Measurements from ENCODE around the gene DGCR8. TPM values are rescaled to one million over a fixed set of nuclear protein-coding genes. Genes with fewer than 3 reads are reported as not detected.

Gene DGCR8
- total RNA-seq: 30.7 and 34.1 TPM in 2 replicates

DNA sequence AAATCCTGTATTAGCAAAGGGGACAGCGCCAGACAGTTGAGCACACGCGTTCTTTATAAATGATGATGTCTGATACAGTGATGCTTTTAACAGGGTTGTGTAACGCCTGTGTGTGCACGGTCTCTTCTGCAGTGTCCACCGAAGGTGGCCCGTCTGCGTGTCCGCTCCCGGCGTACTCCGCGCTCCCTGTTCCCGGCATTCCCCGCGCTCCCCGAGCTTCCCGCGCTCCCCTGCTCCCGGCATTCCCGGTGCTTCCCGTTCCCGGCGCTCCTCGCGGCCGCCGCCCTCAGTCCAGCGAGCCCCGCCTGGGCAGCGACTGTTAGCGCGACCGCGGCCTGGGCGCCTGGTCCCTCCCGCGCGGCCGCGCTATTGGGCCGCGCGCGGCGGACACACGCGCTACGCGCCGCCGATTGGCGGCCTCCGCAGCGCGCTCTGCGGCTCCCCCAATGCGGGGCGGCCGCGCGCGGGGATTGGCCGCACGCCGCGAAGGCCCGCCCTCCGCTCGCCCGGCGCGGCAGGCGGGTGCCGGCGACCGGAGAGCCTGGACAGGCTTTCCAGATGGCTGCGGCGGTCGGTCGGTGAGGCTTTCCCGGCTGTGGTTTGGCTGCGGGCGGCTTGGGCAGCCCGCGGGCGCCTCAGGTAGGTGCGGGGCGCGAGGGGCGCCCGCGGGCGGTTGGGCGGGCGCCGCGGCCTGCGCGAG is at the start of gene DGCR8:
DGCR8 (plus strand) TSS at position 497 of the 700 bp plus-strand sequence. CDS start 5,723 bp downstream, outside the sequence.
- peak within 1 kb of the TSS; percentile 89 for H3K4me3 ChIP-seq (ENCODE audit: low read depth, low read length)
- peak; percentile 94 for DNase-seq (ENCODE audit: low read depth)
- TF ChIP-seq, protein P1, sequence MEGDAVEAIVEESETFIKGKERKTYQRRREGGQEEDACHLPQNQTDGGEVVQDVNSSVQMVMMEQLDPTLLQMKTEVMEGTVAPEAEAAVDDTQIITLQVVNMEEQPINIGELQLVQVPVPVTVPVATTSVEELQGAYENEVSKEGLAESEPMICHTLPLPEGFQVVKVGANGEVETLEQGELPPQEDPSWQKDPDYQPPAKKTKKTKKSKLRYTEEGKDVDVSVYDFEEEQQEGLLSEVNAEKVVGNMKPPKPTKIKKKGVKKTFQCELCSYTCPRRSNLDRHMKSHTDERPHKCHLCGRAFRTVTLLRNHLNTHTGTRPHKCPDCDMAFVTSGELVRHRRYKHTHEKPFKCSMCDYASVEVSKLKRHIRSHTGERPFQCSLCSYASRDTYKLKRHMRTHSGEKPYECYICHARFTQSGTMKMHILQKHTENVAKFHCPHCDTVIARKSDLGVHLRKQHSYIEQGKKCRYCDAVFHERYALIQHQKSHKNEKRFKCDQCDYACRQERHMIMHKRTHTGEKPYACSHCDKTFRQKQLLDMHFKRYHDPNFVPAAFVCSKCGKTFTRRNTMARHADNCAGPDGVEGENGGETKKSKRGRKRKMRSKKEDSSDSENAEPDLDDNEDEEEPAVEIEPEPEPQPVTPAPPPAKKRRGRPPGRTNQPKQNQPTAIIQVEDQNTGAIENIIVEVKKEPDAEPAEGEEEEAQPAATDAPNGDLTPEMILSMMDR (IDR thresholded peaks at IDR 0.05; ENCODE audit: insufficient read depth, low read depth, low read length): no peak

DNA sequence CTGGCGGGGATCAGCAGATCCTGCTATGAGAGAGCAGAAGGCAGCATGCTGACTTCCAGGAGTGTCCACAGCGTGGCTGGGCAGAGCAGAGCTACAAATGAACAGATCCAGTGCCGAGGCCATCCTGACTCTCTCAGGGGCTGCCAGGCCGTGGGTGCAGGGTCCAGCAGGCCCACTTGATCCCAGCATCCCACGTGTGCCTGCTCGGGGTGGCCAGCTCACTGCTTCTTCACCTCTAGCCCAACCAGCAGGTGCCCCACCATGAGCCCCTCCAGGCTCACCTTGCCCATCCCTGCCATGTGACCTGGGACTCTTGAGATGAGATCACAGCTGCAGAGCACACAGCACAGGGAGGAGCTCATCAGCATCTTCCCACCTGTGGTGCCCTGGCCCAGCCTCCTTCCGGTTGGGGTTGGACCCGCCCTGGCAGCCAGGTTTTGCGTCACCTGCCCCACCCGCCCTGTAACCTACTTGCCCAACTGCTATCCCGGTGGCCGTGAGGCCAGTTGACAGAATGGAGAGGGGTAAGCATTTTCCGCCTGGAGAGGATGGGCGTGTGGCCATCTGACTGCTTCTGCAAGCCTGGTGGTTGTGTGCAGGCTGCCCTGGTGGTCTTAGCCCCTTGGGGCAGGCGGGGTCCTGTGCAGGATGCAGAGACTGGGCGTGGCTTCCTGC is 48.2 kb upstream of the DGCR8 start:
- TF ChIP-seq, protein P1 (IDR thresholded peaks at IDR 0.05; ENCODE audit: insufficient read depth, low read depth, low read length): no peak
- no peak for DNase-seq (ENCODE audit: low read depth)
- H3K4me3 ChIP-seq (ENCODE audit: low read depth, low read length): no peak overlapping the region

DNA sequence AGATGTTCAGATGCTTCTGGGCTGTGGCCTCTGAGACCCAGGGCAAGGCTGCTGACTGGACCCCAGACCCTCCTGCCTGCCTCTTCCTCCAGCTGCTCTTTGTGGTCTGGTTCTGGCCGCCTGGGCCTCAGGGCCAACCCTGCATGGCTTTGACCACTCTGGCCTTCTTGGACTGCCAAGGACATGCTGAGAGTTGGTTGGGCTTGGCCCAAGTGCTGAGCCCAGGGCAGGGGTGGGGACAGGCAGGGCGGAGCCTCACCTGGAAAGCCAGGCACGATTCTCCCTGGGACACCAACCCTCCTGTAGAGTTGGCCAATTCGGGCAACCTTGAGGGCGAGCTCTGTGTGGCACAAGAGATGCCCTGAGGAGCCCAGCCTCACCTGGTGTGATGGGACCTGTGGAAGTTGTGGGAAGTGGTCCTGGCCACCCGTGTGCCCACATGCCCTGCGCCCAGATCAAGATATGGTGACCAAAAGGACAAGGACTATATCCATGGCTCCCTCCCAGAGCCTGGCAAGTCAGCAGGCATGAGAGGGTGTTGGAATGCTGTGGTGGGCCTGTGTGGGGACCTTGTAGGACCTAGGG is 47.5 kb upstream of the DGCR8 start:
- no peak for DNase-seq (ENCODE audit: low read depth)
- no peak overlapping the region for H3K4me3 ChIP-seq (ENCODE audit: low read depth, low read length)
- TF ChIP-seq, protein P1 (IDR thresholded peaks at IDR 0.05; ENCODE audit: insufficient read depth, low read depth, low read length): no peak

DNA sequence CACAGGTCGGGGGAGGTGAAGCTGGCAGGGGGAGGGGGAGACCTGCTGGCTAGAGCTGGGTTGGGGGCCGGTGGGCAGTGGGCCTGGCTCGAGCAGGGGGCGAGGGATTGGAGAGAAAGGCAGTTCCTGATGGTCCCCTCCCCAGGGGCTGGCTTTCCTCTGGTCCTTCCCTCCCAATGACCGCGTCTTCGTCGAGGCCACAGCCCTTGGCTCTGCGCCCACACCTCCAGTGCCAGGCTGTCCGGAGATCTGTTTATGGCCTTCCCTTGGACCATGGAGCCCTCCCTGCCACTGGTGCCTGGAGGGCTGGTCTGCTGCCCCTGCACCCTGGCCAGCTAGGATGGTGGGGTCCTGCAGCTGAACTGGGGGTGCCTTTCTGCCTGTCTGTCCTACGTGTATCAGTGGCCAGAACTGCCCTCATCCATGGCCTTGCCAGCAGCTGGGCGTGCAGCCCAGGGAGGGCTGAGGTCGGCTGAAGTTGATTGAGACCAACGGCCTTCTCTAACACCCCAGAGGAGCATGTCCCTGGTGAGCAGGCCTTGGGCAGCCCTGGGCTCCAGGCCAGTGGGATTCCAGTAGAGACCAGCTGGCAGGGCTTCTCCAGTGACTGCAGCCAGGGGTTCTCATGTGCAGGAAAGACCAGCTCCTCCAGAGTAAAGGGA is 46.9 kb upstream of the DGCR8 start:
- no peak overlapping the region for H3K4me3 ChIP-seq (ENCODE audit: low read depth, low read length)
- DNase-seq (ENCODE audit: low read depth): no peak
- TF ChIP-seq, protein P1 (IDR thresholded peaks at IDR 0.05; ENCODE audit: insufficient read depth, low read depth, low read length): no peak

DNA sequence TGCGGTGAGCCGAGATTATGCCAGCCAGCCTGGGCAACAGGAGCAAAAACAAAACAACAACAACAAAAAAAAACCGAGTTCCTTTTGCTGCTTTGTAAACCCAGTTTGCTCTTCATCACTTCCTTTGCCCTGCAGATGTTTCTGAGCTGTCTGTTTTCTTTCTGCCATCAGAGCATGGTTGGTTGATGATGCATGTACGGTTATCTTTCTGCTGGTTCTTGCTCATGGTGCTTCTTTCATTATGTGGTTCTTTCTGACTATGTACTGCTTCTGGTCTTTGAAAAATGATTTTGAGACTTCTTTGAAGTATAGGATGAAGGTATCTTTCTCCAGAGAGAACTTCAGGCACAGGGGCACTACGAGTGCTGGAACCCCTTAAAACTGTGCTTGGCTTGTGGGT is 45.9 kb upstream of the DGCR8 start:
- TF ChIP-seq, protein P1 (IDR thresholded peaks at IDR 0.05; ENCODE audit: insufficient read depth, low read depth, low read length): no peak
- DNase-seq (ENCODE audit: low read depth): no peak

DNA sequence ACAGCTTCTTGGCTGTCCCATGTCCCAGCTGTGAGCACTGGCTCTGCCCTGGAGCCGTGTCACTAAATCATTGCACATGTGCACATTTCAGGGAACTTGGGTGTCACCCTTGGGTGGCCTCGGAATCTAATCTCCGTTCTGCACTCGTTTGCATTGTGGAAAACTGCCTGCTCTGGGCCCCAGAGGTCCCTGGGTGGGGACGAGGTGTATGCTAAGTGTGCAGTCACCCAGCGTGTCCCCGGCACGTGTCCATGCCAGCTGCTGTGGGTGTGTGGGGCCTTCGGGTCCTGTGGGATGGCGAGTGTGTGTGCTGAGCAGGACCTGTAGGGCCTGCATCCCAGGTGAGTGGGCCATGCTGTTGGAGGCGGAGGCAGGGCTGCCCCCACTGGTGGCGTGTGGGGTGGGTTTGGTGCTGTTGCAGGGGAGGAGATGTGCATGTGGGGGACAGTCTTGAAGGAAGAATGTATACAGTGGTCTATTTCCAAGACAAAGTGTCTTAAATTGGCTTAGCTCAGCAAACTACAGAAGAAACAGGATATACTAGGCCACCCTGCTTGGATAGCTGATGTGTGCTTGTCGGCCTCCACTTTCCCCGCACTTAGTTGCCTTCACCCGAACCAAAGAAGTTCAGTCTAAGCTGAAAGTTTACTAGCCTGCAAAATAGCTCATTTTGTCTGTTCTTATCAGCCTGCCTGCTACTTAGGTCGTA is 44.5 kb upstream of the DGCR8 start:
- H3K4me3 ChIP-seq (ENCODE audit: low read depth, low read length): no peak overlapping the region
- no peak for DNase-seq (ENCODE audit: low read depth)
- TF ChIP-seq, protein P1 (IDR thresholded peaks at IDR 0.05; ENCODE audit: insufficient read depth, low read depth, low read length): no peak

More for the DNA sequence above, 45.9 kb upstream of the DGCR8 start:
- no peak overlapping the region for H3K4me3 ChIP-seq (ENCODE audit: low read depth, low read length)

Data from fibroblast of villous mesenchyme (primary cell).